Measurements from ENCODE around the gene DNAH6. TPM values are rescaled to one million over a fixed set of nuclear protein-coding genes. Genes with fewer than 3 reads are reported as not detected.

The DNAH6 gene
- polyA plus RNA-seq, 1 donor (not counting 4 experiments of a cell fraction or from before 2014, with no cell fraction given), result 0.05 TPM

- no peak overlapping the region for H3K27ac ChIP-seq (ENCODE audit: control insufficient read depth, insufficient read depth, low read length)
- H3K9ac ChIP-seq (ENCODE audit: control insufficient read depth, extremely low read depth, insufficient read depth, low read length), result no peak overlapping the region
- H3K9me3 ChIP-seq (ENCODE audit: control insufficient read depth, low read depth, low read length), result no peaks in the 10 kb centered on the region
- H3K27me3 ChIP-seq (ENCODE audit: control insufficient read depth, extremely low read depth, insufficient read depth, low read length), result no peaks in the 10 kb centered on the region
- no peak overlapping the region for H3K4me2 ChIP-seq (ENCODE audit: control insufficient read depth, extremely low read depth, insufficient read depth, low read depth, low read length)
- no peaks in the 10 kb centered on the region for H3K4me1 ChIP-seq (ENCODE audit: control insufficient read depth, extremely low read depth, insufficient read depth, low read length)
- H3K9me1 ChIP-seq (ENCODE audit: control insufficient read depth, extremely low read depth, insufficient read depth, low read length), result no peaks in the 10 kb centered on the region
- H3K79me2 ChIP-seq (ENCODE audit: control insufficient read depth, insufficient read depth, low read length), result no peaks in the 10 kb centered on the region
- DNase-seq (ENCODE audit: low read depth, low spot score) (no peak), FAIRE-seq (no peak)
- TF ChIP-seq CTCF (optimal IDR thresholded peaks at IDR 0.05 in 1 of 3, IDR thresholded peaks at IDR 0.05 in 1 of 3, conservative IDR thresholded peaks at IDR 0.05 in 1 of 3; ENCODE audit: extremely low read depth in 1 of 3, insufficient read depth in 2 of 3, low read length in 3 of 3) (no peak), EZH2 (IDR thresholded peaks at IDR 0.05; ENCODE audit: low read length) (no peak)
- dilution Hi-C loops (cut with MboI; ENCODE audit: extremely low pct_ligation_motif_present, low sequenced_read_pairs), result no loop called here
- H3K36me3 ChIP-seq (ENCODE audit: control insufficient read depth in 2 of 2, extremely low read depth in 1 of 2, insufficient read depth in 2 of 2, low read length in 2 of 2), result no peaks in the 10 kb centered on the region
- no peaks in the 10 kb centered on the region for H4K20me1 ChIP-seq (ENCODE audit: control insufficient read depth, extremely low read depth, insufficient read depth, low read length)
- no peak overlapping the region for H3K4me3 ChIP-seq (ENCODE audit: control insufficient read depth in 2 of 3, extremely low read depth in 1 of 3, insufficient read depth in 2 of 3, low read depth in 1 of 3, low read length in 3 of 3)
- H2AFZ ChIP-seq (ENCODE audit: control insufficient read depth, low read length), result no peak overlapping the region
Observed at GRCh38 chr2:84631985-84632384, 115.7 kb downstream of the DNAH6 start.

- TF ChIP-seq EZH2 (IDR thresholded peaks at IDR 0.05; ENCODE audit: low read length) (no peak), CTCF (optimal IDR thresholded peaks at IDR 0.05 in 1 of 3, IDR thresholded peaks at IDR 0.05 in 1 of 3, conservative IDR thresholded peaks at IDR 0.05 in 1 of 3; ENCODE audit: extremely low read depth in 1 of 3, insufficient read depth in 2 of 3, low read length in 3 of 3) (no peak)
- FAIRE-seq, result no peak
Observed at GRCh38 chr2:84636080-84636971, 120.0 kb downstream of the DNAH6 start.

More at GRCh38 chr2:84636080-84636971, 120.0 kb downstream of the DNAH6 start:
- no peaks in the 10 kb centered on the region for H3K9me3 ChIP-seq (ENCODE audit: control insufficient read depth, low read depth, low read length)
- no peak overlapping the region for H2AFZ ChIP-seq (ENCODE audit: control insufficient read depth, low read length)
- no peak for DNase-seq (ENCODE audit: low read depth, low spot score)
- H3K9me1 ChIP-seq (ENCODE audit: control insufficient read depth, extremely low read depth, insufficient read depth, low read length), result no peaks in the 10 kb centered on the region
- H3K4me3 ChIP-seq (ENCODE audit: control insufficient read depth in 2 of 3, extremely low read depth in 1 of 3, insufficient read depth in 2 of 3, low read depth in 1 of 3, low read length in 3 of 3), result no peak overlapping the region
- H3K9ac ChIP-seq (ENCODE audit: control insufficient read depth, extremely low read depth, insufficient read depth, low read length), result no peak overlapping the region
- no peaks in the 10 kb centered on the region for H4K20me1 ChIP-seq (ENCODE audit: control insufficient read depth, extremely low read depth, insufficient read depth, low read length)
- no peak overlapping the region for H3K27ac ChIP-seq (ENCODE audit: control insufficient read depth, insufficient read depth, low read length)
- dilution Hi-C loops (cut with MboI; ENCODE audit: extremely low pct_ligation_motif_present, low sequenced_read_pairs), result no loop called here
- no peaks in the 10 kb centered on the region for H3K79me2 ChIP-seq (ENCODE audit: control insufficient read depth, insufficient read depth, low read length)
- H3K4me1 ChIP-seq (ENCODE audit: control insufficient read depth, extremely low read depth, insufficient read depth, low read length), result no peaks in the 10 kb centered on the region
- H3K4me2 ChIP-seq (ENCODE audit: control insufficient read depth, extremely low read depth, insufficient read depth, low read depth, low read length), result no peak overlapping the region
- H3K36me3 ChIP-seq (ENCODE audit: control insufficient read depth in 2 of 2, extremely low read depth in 1 of 2, insufficient read depth in 2 of 2, low read length in 2 of 2), result no peaks in the 10 kb centered on the region
- no peaks in the 10 kb centered on the region for H3K27me3 ChIP-seq (ENCODE audit: control insufficient read depth, extremely low read depth, insufficient read depth, low read length)
